SK-N-SH treated with all-trans-retinoic acid at 6 μM for 48 hours (cell line): ENCODE measurements around the gene MARK3.

Experiments used
- ATAC-seq: fragments of 200-7000 bp; cut with Tn5 transposase; 3 replicates; pipeline ENCODE4 v1.9.1; 2020; ENCODE audit warnings: mild to moderate bottlenecking, moderate library complexity
- BACH2 ChIP-seq: fragments of 250-450 bp; sonication (Bioruptor Pico); IDR thresholded peaks from 2 replicates; pipeline ENCODE4 v1.9.0; 2021; ENCODE audit warnings: mild to moderate bottlenecking, borderline replicate concordance
- CSDC2 ChIP-seq: fragments of 250-450 bp; sonication (Bioruptor Pico); IDR thresholded peaks from 2 replicates; pipeline ENCODE4 v1.5.0; 2020; ENCODE audit warnings: mild to moderate bottlenecking, moderate library complexity
- CSRNP3 ChIP-seq: fragments of 250-450 bp; sonication (Bioruptor Pico); IDR thresholded peaks from 2 replicates; pipeline ENCODE4 v1.5.1; 2021; ENCODE audit warnings: mild to moderate bottlenecking, moderate library complexity
- ESRRG ChIP-seq: fragments of 250-450 bp; sonication (Bioruptor Pico); IDR thresholded peaks from 2 replicates; pipeline ENCODE4 v1.6.1; 2021; ENCODE audit warnings: mild to moderate bottlenecking
- GLIS3 ChIP-seq: fragments of 250-450 bp; sonication (Bioruptor Pico); IDR thresholded peaks from 2 replicates; pipeline ENCODE4 v1.5.0; 2020; ENCODE audit warnings: mild to moderate bottlenecking, moderate library complexity
- ISL1 ChIP-seq: fragments of 250-450 bp; sonication (Bioruptor Pico); IDR thresholded peaks from 2 replicates; pipeline ENCODE4 v2.1.2; 2022; ENCODE audit warnings: mild to moderate bottlenecking, moderate library complexity
- OSR1 ChIP-seq: fragments of 250-450 bp; sonication (Bioruptor Pico); IDR thresholded peaks from 2 replicates; pipeline ENCODE4 v1.8.0; 2022; ENCODE audit warnings: moderate library complexity, mild to moderate bottlenecking, inconsistent platforms
- PATZ1 ChIP-seq: fragments of 250-450 bp; sonication (Bioruptor Pico); IDR thresholded peaks from 2 replicates; pipeline ENCODE4 v1.8.0; 2020; ENCODE audit warnings: mild to moderate bottlenecking, moderate library complexity, borderline replicate concordance
- PPARA ChIP-seq: fragments of 250-450 bp; sonication (Bioruptor Pico); IDR thresholded peaks from 2 replicates; pipeline ENCODE4 v1.5.0; 2020; ENCODE audit warnings: mild to moderate bottlenecking, borderline replicate concordance
- RARB ChIP-seq: fragments of 250-450 bp; sonication (Bioruptor Pico); IDR thresholded peaks from 2 replicates; pipeline ENCODE4 v1.8.0; 2021; ENCODE audit warnings: mild to moderate bottlenecking, moderate library complexity
- SNAI2 ChIP-seq: fragments of 250-450 bp; sonication (Bioruptor Pico); IDR thresholded peaks from 2 replicates; pipeline ENCODE4 v1.5.0; 2020; ENCODE audit warnings: mild to moderate bottlenecking, moderate library complexity
- TCF4 ChIP-seq: fragments of 250-450 bp; sonication (Bioruptor Pico); IDR thresholded peaks from 2 replicates; pipeline ENCODE4 v1.8.0; 2021; ENCODE audit warnings: mild to moderate bottlenecking, moderate library complexity, borderline replicate concordance
- TOX ChIP-seq: fragments of 250-450 bp; sonication (Bioruptor Pico); IDR thresholded peaks from 2 replicates; pipeline ENCODE4 v1.8.0; 2021; ENCODE audit warnings: mild to moderate bottlenecking, moderate library complexity, borderline replicate concordance
- TSHZ2 ChIP-seq: fragments of 250-450 bp; sonication (Bioruptor Pico); IDR thresholded peaks from 2 replicates; pipeline ENCODE4 v1.5.0; 2020; ENCODE audit warnings: mild to moderate bottlenecking, moderate library complexity
- ZC3H10 ChIP-seq: fragments of 250-450 bp; sonication (Bioruptor Pico); IDR thresholded peaks from 2 replicates; pipeline ENCODE4 v1.5.1; 2021; ENCODE audit warnings: mild to moderate bottlenecking, moderate library complexity
- ZFP30 ChIP-seq: fragments of 450-650 bp; formaldehyde crosslinking; IDR thresholded peaks from 2 replicates; pipeline ENCODE4 v1.5.0; 2022; ENCODE audit warnings: mild to moderate bottlenecking, moderate library complexity
- ZNF565 ChIP-seq: fragments of 450-650 bp; formaldehyde crosslinking; conservative IDR thresholded peaks from 2 replicates; pipeline ENCODE4 v1.5.0; 2020; ENCODE audit warnings: low read depth, mild to moderate bottlenecking, moderate library complexity
- ZNF70 ChIP-seq: fragments of 450-650 bp; formaldehyde crosslinking; IDR thresholded peaks from 2 replicates; pipeline ENCODE4 v1.5.0; 2020; ENCODE audit warnings: mild to moderate bottlenecking, moderate library complexity
- ZNF8 ChIP-seq: fragments of 450-650 bp; formaldehyde crosslinking; IDR thresholded peaks from 2 replicates; pipeline ENCODE4 v1.5.0; 2020; ENCODE audit warnings: mild to moderate bottlenecking, moderate library complexity
- TF ChIP-seq, protein P1 (sequence below): fragments of 250-450 bp; sonication (Bioruptor Pico); IDR thresholded peaks from 2 replicates; pipeline ENCODE4 v1.8.0; 2021; ENCODE audit warnings: low read depth, mild to moderate bottlenecking, moderate library complexity, borderline replicate concordance
- TF ChIP-seq, protein P2 (sequence below): fragments of 250-450 bp; sonication (Bioruptor Pico); IDR thresholded peaks from 2 replicates; pipeline ENCODE4 v1.5.1; 2020; ENCODE audit warnings: low read depth, mild to moderate bottlenecking, moderate library complexity

MARK3 gene

GRCh38 chr14:103520269-103520656, 135.0 kb downstream of the MARK3 start:
- TF ChIP-seq TOX (CRISPR knock-in tag) (no peak), CSDC2 (CRISPR knock-in tag) (no peak), GLIS3 (no peak), SNAI2 (no peak), PPARA (CRISPR knock-in tag) (no peak), ZFP30 (no peak)
- no peak for ATAC-seq

- peak; percentile 10 for ATAC-seq
- TF ChIP-seq TSHZ2 (CRISPR knock-in tag) (0 out of 2 replicates have a peak, but pooled peaks have one; percentile 29), PATZ1 (peak; percentile 88; the same call in 1 of the 2 replicates), ZNF565 (no peak)
- TF ChIP-seq, all 23 proteins: peak for 2
Observed at GRCh38 chr14:103520657-103521437, 135.6 kb downstream of the MARK3 start.

DNA sequence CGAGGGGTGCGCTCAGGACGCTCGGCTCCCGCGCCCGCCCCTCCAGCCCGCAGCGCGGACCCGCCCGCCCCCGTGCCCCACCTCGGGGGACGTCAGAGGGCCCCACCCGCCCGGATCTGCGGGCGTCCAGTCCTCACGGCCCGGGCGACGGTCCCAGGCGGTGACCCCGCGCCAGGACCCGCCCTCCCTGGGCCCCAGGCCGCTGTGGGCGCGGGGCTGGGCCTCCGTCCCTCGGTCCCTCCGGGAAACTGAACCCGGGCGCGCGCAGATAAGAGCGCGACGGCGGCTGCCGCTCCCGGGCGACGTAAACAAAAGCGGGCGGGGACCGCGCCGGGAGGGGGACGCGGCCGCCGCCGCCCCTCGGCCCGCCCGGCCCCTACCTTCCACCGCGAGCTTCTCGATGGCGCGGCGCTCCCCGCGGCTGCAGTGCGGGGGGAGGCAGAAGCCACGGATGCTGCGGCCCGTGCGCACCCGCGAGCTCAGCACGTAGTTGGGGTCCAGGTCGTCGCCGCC, 136.3 kb downstream of the MARK3 start:
- ATAC-seq: no peak; the same call in 2 of the 3 replicates
- TF ChIP-seq ESRRG (CRISPR knock-in tag) (no peak), ZFP30 (no peak), ZC3H10 (no peak), TSHZ2 (CRISPR knock-in tag) (no peak), PATZ1 (no peak), PPARA (CRISPR knock-in tag) (no peak), CSDC2 (CRISPR knock-in tag) (no peak), BACH2 (CRISPR knock-in tag) (no peak), RARB (no peak), TCF4 (no peak), ZNF565 (no peak), ISL1 (CRISPR knock-in tag) (no peak), ZNF8 (CRISPR knock-in tag) (no peak), OSR1 (CRISPR knock-in tag) (no peak), CSRNP3 (CRISPR knock-in tag) (no peak), TOX (CRISPR knock-in tag) (no peak), ZNF70 (CRISPR knock-in tag) (no peak), GLIS3 (no peak)
- TF ChIP-seq, protein P1, sequence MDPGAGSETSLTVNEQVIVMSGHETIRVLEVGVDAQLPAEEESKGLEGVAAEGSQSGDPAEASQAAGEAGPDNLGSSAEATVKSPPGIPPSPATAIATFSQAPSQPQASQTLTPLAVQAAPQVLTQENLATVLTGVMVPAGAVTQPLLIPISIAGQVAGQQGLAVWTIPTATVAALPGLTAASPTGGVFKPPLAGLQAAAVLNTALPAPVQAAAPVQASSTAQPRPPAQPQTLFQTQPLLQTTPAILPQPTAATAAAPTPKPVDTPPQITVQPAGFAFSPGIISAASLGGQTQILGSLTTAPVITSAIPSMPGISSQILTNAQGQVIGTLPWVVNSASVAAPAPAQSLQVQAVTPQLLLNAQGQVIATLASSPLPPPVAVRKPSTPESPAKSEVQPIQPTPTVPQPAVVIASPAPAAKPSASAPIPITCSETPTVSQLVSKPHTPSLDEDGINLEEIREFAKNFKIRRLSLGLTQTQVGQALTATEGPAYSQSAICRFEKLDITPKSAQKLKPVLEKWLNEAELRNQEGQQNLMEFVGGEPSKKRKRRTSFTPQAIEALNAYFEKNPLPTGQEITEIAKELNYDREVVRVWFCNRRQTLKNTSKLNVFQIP (CRISPR knock-in tag): no peak
- TF ChIP-seq, protein P2, sequence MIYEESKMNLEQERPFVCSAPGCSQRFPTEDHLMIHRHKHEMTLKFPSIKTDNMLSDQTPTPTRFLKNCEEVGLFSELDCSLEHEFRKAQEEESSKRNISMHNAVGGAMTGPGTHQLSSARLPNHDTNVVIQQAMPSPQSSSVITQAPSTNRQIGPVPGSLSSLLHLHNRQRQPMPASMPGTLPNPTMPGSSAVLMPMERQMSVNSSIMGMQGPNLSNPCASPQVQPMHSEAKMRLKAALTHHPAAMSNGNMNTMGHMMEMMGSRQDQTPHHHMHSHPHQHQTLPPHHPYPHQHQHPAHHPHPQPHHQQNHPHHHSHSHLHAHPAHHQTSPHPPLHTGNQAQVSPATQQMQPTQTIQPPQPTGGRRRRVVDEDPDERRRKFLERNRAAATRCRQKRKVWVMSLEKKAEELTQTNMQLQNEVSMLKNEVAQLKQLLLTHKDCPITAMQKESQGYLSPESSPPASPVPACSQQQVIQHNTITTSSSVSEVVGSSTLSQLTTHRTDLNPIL (CRISPR knock-in tag): no peak
